ENCODE results near the gene FGFRL1.
"Not testable (repeated sequence)": the region's sequence is repeated elsewhere in the genome, so short reads cannot be mapped to it uniquely, and the experiment has no call there.

The FGFRL1 gene

DNA sequence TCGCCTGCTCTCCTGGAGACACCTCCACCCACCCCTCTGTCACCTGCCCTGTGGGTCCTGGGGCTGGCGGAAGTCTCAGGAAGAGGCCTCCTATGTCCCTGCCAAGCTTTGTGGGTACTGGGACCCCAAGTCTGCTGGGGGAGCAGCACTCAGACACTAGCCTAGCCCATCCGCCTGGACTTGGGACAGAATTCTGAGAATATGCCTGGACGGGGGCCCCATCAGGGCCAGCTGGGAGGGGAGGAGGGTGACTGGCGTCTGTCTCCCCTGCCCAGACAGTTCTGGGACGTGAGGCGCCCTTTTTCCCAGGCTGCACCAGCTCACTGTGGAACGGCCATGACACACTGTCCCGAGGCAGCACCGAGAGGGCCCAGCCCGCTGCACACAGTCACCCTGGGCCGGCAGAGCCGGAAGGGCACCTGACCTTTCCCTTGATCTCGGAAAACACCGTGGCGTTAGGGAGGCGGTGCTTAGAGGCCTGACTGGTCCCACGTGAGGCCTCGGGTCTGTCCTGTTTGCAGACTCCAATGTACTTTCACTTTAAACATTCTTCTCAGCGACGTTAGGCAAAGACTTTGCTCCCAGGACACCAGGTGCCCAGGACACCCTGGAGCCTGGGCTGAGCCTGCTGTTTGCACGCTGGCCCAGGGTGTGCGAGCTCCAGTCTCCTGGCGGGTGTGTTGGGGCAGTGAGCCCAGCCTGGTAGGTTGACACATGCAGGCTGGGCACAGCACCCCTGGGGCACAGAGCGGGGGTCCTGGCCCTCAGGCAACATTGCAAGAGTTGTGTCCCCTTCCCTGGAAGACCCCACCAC, 18.9 kb upstream of the FGFRL1 start:
- DNase-seq (ENCODE audit: low read depth): no peak

DNA sequence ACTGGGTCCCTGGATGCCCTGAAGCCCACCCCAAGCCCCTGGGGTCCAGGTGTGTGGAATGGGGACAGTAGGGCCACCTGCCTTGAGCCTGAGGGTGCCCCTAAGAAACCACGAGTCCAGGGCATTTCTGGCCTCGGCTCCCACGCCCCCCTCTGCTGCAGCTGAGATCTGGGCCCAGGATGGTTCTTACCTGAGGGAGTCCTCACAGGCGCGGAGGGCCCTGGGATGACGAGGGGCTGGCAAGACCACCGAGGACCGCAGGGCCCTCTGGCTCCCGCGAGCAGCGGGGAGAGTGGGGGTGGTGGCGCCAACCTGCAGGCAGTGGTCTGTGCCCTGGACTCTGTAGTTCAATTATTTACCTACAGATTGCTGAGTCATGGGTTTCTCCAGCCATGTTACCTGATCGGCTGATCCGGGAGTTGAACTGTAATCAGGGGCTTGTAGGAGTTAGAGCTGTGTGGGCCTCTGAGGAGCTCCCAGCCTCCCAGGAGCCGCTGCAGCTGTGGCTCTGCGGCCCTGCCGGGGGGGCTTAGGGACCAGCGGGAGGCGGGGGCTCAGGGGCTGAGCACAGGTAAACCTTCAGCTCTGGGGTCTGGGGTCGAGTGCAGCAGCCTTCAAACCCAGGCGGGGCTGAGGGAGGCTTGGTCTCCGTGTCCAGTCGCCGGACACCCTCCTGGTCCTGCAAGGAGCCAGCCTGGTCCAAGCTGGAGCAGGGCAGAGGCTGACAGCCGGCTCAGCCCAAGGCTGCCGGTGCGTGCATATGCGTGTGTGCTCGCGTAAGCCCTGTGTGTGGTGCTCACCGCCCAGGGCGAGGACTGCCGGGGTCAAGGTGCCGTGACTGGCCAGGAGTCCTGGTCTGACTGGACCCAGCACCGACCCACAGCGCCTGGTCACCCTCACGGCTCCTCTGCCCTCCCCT, 18.1 kb upstream of the FGFRL1 start, which contains the start of gene SLC26A1:
TSS of gene SLC26A1 (minus strand) at position 294 of the 919 bp plus-strand sequence. CDS start 1,701 bp downstream, outside the sequence.
- no peak for DNase-seq (ENCODE audit: low read depth)

DNA sequence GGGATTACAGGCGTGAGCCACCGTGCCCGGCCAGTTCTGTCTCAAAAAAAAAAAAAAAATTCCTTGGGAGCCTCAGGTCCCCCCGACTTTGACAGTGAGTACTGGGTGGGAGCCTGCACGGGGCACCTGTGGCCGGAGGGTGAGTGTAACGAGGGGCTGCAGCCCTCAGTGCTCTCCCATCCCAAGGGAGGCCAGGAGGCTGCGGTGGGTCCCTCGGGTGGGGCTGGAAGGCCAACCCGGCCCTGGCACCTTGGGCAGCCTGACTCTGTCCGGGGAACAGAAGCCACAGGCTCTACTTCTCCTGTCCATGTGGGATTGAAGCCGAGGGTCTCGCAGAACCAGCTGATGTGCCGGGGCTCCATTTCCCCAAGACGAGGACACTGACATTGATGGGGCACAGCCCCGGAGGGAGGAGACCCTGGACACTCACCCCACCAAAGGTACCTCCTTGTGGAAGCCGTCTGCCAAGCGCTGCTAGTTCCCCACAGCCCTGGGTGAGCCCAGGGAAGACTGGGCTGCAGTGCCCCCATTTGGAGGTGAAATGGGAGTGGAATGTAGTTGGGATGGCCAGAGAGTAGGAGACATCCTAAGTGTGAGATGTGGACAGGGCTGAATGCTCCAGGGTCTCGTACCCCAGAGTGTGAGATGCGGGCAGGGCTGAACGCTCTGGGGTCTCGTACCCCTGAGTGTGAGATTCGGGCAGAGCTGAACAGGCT, 16.0 kb upstream of the FGFRL1 start:
- DNase-seq (ENCODE audit: low read depth): no peak

DNA sequence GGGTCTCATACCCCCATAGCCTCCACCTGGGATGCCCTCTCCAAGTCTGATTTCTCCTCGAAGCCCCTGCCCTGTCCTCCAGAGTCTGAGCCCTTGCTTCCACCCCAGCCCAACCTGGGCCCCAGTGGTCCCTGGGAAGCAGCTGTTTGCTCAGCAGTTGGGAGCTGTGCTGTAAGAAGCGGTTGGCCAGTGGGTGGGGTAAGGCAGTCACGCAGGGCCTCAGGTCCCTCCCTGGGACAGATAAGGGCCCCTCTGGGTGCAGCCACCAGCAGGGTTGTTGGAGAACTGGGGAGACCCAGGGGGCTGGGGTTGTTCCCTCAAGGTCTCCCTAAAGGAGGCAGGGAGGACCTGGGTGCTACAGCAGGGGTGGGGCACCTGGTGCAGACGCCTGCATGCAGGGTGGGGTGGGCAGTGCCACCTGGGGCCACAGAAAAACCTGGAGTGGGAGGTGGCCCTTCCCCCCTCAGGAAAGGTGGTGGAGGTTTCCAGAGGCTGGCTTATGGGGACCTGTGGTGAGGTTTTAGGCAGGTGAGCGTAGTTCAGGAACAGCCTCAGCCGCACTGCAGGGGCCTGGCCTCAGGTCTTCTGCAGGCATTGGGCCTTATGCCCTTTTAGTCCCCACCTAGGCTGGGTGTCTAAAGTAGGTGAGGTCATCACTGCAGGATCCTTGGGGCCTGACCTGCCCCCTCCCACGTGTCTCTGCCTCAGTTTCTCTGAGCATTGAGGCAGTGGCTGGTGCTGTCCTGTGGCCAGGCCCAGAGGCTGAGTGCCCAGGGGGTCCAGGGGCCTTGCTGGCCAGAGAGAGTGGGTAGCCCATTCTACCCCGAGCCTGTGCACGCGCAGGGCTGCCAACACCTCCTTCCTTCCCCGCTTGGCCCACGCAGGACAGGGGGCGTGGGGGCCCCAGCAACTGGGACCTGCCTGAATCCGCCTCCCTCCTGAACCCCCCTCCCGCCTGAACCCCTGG, 15.1 kb upstream of the FGFRL1 start:
- DNase-seq (ENCODE audit: low read depth): no peak

DNA sequence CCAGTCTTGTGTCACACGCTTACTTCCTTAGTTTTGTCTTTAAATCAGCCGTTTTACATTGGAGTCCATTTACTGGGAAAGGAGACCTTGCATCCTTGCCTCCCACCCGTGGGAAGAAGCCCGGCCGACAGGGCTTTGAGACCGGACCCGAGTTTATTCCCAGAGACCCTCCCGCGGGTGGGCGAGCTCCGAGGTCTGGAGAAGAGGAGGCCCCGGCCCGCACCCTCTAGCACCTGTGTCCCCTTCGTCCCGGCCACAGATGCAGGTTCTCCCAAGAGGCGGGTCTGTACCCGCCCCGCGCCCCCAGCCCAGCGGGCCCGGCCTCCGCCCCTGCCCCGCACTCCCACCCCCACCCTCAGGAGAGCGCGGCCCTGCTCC, 14.4 kb upstream of the FGFRL1 start:
- no peak for DNase-seq (ENCODE audit: low read depth)

DNA sequence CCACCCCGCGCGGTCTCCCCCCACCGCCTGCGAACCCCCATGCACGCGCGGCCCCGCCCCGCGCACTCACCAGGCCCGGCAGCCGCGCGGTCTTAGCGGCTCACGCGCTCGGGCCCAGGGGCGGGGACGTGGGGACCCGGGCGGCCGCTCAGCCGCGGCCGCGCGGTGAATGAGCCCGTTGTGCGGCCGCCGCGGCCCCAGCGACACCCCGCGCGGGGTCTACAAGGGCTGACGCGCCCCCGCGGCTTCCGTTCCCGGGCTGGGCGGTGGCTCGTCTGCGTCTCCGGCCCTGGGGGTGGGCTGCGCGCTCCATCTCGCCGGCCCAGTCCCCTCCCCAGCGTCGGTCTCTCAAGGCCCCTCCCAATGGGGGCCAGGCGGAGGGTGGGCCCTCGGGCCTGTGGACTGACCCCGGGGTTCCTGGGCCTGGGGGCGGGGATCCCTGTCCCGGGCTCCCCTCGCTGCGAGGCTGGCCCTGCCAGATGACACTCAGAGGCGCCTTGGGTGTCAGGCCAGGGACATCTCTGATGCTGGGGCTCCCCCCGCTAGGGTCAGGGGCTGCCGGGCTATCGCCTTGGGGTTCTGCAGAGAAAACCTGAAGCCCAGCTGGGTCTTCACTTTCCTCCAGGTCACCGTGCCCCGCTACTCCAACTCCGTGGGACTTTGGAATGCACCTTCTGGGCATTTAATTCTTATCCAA, 13.9 kb upstream of the FGFRL1 start:
- no peak for DNase-seq (ENCODE audit: low read depth)

DNA sequence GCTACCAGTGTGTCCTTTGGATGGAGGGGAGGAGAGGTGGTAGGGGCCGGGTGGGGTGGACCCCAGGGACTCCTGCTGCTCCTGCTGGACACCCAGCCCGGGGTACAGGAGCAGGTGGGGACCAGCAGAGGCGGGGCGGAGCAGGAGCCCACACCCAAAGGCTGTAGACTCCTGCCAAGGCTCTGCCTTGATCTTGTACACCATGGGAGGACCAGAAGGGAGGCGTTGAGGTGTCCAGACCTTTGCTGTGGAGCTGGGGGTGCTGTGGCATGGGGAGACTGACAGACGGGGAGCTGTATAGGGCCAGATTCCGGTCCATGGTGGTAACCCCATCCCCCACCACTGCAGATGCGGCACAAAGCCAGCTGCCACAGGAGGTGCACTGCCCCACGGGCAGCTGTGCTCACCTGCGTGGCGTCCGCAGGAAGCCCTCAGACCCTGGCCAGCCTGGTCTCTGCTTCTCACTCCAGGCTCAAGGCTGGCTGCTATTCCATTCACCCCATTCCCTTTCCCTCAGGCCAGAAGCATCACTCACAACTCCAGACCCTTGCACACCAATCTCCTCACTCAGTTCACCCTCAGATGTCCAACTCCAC, 13.2 kb upstream of the FGFRL1 start:
- no peak for DNase-seq (ENCODE audit: low read depth)

DNA sequence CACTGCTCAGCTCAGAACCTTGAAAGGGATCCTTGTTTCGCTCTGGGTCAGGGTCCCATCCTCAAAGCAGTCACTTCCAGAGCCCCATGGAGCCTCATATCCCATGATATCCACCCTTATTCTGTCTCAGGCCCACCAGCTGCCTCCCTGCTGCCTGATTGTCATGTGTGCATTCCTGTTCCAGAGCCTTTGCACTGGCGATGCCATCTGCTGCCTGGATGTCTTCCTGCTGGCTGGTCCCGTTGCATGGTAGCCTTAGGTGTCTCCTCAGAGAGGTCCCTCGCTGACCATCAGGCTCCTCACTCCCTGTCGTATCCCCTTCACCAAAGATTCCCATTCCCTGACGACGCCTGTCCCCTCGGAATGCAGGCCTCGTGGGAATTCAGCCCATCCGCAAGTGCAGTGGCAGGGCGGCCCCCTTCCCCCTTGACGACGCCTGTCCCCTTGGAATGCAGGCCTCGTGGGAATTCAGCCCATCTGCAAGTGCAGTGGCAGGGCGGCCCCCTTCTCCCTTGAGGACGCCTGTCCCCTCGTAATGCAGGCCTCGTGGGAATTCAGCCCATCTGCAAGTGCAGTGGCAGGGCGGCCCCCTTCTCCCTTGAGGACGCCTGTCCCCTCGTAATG, 12.1 kb upstream of the FGFRL1 start:
- DNase-seq (ENCODE audit: low read depth): not testable (repeated sequence)

DNA sequence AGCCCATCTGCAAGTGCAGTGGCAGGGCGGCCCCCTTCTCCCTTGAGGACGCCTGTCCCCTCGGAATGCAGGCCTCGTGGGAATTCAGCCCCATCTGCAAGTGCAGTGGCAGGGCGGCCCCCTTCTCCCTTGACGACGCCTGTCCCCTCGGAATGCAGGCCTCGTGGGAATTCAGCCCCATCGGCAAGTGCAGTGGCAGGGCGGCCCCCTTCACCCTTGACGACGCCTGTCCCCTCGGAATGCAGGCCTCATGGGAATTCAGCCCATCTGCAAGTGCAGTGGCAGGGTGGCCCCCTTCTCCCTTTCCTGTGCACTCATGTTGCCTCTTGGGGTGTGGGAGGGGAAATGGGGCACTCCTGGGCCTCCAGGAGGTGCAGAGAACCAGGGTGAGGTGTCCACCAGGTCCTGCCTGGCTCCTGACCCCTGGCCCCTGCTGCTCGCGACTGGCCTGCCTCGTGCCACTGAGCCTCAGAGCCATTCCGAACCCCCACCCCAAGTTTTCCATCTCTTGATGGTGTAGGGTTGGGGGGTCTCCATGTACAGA, 11.5 kb upstream of the FGFRL1 start:
- DNase-seq (ENCODE audit: low read depth): no peak

DNA sequence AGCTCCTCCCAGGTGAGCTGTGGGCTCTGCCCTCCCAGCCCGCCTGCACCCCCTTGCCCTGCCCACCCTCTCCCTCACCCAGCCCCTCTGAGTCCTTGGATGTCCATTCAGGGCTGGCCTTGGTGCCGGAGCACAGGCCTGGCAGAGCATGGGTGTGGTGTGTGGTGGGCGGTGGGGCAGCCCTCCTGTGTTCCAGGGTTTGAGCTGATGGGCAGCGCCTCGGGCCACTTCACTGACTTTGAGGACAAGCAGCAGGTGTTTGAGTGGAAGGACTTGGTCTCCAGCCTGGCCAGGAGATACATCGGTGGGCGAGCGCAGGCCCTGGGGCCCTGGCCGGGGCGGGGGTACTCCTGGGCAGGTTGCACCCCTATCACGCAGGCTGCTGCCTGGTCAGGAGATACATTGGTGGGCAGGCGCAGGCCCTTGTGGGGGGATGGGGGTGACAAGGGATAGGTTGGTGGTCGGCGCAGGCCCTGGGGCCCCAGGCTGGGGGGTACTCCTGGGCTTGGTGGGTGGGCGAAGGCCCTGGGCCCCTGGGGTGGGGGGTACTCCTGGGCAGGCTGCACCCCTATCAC, 10.7 kb upstream of the FGFRL1 start:
- DNase-seq (ENCODE audit: low read depth): no peak

DNA sequence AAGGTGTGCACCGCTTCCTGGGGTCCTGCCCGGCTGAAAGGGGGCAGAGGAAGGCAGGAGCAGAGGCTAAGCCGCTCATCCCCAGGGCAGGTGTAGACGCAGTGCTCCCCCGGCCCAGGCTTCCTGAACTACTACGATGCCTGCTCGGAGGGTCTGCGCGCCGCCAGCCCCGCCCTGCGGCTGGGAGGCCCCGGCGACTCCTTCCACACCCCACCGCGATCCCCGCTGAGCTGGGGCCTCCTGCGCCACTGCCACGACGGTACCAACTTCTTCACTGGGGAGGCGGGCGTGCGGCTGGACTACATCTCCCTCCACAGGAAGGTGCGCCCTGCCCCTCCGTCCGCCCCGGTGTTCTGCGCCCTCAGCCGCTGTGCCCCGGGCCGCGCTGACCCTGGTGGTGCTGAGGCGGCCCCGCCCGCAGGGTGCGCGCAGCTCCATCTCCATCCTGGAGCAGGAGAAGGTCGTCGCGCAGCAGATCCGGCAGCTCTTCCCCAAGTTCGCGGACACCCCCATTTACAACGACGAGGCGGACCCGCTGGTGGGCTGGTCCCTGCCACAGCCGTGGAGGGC, 9.8 kb upstream of the FGFRL1 start:
- no peak for DNase-seq (ENCODE audit: low read depth)

DNA sequence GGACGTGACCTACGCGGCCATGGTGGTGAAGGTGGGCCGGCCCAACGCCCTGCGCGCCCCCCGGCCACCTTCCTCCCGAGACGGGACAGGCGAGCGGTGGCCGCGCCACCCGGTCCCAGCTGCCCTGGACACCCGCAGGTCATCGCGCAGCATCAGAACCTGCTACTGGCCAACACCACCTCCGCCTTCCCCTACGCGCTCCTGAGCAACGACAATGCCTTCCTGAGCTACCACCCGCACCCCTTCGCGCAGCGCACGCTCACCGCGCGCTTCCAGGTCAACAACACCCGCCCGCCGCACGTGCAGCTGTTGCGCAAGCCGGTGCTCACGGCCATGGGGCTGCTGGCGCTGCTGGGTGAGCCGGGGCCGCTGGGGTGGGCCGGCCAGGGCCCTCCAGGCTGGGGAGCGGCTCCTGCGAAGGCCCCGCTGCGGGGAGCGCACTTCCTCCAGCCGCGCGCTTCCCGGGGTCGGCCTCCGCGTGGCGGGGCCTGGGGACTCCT, 9.2 kb upstream of the FGFRL1 start:
- DNase-seq (ENCODE audit: low read depth): no peak

DNA sequence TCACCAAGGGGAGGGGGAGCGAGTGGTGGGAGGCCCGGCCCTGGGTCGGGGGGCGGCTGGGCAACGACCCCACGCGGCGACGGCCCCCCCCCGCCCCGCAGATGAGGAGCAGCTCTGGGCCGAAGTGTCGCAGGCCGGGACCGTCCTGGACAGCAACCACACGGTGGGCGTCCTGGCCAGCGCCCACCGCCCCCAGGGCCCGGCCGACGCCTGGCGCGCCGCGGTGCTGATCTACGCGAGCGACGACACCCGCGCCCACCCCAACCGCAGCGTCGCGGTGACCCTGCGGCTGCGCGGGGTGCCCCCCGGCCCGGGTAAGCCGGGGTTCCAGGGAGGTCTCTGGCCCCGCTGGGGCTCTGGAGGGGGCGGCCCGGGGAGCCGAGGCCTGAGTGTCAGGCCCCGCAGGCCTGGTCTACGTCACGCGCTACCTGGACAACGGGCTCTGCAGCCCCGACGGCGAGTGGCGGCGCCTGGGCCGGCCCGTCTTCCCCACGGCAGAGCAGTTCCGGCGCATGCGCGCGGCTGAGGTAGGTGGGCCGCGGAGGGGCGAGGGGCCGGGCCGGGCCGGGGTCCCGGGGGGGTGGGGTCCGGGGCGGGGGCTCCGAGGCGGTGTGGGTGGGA, 8.7 kb upstream of the FGFRL1 start:
- DNase-seq (ENCODE audit: low read depth): no peak

DNA sequence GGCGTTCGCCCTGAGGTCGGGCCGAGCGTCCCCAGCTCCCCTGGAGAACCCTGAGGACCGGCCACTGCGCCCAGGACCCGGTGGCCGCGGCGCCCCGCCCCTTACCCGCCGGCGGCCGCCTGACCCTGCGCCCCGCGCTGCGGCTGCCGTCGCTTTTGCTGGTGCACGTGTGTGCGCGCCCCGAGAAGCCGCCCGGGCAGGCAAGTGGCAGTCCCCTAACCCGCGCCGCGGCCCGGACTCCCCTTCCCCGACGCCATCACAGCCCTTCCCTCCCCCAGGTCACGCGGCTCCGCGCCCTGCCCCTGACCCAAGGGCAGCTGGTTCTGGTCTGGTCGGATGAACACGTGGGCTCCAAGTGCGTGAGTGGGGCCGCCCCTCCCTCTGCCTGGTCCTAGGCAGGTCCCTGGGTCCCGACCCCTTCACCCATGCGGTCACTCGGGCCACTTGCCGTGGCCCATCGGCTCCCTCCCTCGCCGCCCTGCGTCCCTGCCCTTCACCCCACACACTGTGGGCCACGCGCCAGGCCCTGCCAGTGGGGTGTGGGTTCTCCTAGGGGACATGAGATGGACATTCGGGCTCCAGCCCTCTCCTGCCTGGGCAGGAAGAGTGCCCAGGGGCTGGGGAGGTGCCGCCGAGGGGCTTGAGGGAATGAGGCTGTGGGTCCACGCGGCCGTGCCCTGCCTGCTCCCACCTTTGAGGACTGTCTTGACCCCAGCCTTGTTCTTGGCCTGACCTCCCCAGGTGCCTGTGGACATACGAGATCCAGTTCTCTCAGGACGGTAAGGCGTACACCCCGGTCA, 8.0 kb upstream of the FGFRL1 start:
- DNase-seq (ENCODE audit: low read depth): no peak

DNA sequence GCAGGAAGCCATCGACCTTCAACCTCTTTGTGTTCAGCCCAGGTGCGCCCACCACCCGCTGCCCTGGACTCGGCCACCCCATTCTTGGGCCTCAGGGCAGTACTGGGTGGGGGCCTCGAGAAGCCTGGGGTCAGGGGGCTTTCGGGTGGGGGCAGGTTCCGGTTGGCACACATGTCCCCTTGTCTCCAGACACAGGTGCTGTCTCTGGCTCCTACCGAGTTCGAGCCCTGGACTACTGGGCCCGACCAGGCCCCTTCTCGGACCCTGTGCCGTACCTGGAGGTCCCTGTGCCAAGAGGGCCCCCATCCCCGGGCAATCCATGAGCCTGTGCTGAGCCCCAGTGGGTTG, 7.4 kb upstream of the FGFRL1 start:
- no peak for DNase-seq (ENCODE audit: low read depth)

DNA sequence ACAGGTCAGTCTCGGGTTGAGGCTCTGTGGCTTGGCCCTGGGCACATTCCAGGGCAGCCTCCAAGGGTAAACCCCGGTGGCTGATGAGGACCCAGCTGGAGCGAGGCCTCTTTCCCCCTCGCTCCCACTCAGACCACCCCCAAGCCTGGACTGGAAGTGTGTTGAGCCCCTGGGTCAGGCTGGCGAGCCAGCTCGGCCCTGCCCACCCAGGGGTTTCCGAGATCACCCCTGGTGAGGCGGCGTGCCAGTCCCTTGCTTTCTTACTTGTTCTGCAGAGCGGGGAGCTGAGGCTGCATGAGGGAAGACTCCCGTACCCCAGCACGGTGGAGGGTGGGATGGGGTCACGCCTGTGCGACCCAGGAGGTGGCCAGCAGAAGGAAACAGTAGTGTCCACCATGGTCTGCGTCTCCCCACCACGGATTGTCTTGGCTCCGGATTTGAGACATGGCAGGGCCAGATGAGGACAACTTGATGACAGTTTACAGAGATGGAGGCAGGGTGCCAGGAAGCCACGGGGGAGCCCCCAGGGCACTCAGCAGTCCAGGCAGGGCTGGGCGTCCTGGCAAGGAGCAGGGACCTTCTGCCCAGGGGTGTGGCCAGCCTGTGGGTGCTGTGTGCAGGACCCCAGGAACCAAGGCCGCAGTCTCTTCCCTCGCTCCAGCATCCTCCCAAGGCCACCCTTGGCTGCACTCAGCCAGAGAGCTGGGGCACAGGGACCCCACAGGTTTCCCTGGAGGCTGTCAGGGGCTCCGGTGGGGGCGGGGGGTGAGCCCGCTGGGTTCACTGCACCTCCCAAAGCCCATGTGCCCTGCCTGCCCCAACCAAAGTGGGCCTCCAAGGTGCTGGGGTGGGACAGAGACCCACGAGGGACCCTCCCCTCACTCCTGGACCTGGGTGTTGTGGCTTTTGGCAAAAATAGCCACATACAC, 6.6 kb upstream of the FGFRL1 start:
- no peak for DNase-seq (ENCODE audit: low read depth)

Measured in non-pigmented ciliary epithelial cell (primary cell).